Glomerular endothelial cell (primary cell): ENCODE results near the gene DISC1. TPM values are rescaled to one million over a fixed set of nuclear protein-coding genes. Genes with fewer than 3 reads are reported as not detected.
"Not testable (repeated sequence)": the region's sequence is repeated elsewhere in the genome, so short reads cannot be mapped to it uniquely, and the experiment has no call there.

ENCODE experiments used
- DNase-seq: peaks from one replicate; pipeline ENCODE4 v3.0.0-alpha.2; 2011; ENCODE audit warnings: low read depth, low spot score; ENCODE audit errors: extremely low read depth
- total RNA-seq: library from RNA; depleted of rRNA; stranded (reverse); fragments of >200 nt; gene quantifications from 2 replicates; pipeline ENCODE4 v1.2.3, GENCODE V29; 2015

DISC1 gene
- total RNA-seq, 1 donor from 2014 or later, result 36.7 TPM

- DNase-seq, result no peak
These were observed 135.4 kb downstream of the DISC1 start for GRCh38 chr1:231761747-231762541.

- no peak for DNase-seq
These were observed 136.9 kb downstream of the DISC1 start for GRCh38 chr1:231763456-231763855.

DNA sequence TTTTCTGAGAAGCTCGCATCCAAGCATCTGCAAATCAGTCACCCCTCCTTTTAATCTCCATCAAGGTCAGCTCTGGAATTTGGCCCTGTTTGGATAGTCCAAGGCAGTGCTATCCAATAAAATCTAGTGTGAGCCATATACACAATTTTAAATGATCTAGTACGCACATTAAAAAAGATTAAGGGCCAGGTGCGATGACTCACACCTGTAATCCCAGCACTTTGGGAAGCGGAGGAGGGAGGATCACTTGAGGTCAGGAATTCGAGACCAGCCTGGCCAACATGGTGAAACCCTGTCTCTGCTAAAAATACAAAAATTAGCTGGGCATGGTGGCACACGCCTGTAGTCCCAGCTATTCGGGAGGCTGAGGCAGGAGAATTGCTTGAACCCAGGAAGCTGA lies 139.2 kb downstream of the DISC1 start:
- not testable (repeated sequence) for DNase-seq

DNA sequence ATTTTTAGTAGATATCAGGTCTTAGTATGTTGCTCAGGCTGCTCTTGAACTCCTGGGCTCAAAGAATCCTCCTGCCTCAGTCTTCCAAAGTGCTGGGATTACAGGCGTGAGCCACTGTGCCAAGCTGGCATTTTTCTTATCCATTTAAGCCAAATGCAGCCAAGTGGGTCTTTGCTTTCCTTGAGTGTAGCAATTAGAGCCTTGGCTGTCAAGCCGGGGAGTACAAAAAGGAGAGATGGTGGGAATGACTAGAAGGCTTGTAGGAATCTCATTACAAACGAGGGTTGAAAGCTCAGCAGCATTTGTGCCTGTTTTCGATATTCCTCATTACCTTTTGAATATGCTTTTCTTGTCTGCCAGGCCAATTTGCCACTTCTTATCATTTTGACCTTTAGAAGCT lies 140.9 kb downstream of the DISC1 start:
- no peak for DNase-seq

DNA sequence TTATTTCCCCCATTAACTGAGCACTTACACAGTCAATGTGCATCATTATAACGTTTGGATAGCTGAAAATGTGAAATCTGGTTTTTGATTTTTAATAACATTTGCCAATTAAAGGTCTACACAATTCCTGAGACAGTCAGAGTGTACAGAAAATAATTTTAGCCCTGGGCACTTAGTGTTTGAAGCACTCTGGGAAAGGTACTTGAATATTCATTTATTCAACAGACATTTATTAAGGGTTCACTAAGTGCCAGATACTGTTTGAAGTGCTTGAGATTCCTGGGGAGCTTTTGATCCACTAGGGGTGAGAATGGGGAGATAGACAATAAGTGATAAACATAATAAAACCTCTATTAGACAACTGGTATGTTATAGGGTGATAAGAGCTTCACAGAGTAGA lies 141.8 kb downstream of the DISC1 start:
- DNase-seq, result no peak

- no peak for DNase-seq
These were observed 144.1 kb downstream of the DISC1 start for GRCh38 chr1:231770506-231771175.

- no peak for DNase-seq
These were observed 148.2 kb downstream of the DISC1 start for GRCh38 chr1:231774719-231775335.

DNA sequence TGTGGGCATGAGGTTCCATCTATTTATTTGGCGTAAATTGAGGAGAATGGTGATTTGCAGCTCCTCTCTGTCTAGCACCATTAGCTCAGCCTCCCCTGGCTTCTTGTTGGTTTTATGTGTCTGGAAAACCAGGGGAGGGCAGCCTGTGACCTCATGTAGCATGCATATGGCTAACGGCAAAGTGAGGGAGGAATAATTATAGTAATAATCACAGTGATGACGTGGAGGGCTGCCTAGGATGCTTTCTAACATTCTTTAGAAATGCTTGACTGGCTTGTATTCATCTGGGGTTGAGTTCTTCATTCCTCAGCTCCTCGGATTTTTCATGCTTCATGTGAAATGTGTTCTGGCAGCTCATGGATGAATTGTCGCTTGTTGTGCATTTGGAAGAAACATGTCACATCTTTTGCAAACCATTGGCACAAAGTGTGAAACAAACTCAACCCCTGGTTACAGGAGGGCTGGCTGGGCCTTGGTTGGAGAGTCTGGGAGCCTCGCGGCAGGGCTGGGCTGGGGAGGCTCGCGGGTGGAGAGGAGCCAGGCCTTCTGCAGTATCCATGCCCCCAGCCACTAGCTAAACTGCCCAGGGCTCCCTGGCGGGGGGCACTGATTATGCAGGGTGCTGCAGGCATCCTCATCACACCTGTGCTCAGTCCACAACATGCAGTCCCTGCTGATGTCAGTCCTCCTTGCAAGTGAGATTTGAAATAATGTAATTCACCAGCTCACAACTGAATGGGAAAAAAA lies 149.6 kb downstream of the DISC1 start:
- no peak for DNase-seq

DNA sequence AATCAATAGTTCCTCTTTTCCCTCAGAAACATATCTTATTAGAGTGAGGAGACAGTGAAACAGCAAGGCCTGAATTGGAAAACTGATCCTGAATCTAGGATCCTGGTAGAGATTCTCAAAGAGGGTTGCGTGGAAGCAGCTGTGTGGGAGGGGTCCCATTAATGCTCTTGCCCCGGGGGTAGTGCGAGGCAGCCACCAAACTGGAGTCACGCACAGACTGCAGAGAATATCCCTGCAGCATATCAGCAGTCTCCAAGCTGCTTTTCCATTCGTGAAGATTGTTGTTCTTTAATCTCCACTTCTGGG lies 150.1 kb downstream of the DISC1 start:
- no peak for DNase-seq

- no peak for DNase-seq
These were observed 151.6 kb downstream of the DISC1 start for GRCh38 chr1:231778009-231778719.

GRCh38 chr1:231779081-231779480 lies 152.5 kb downstream of the DISC1 start:
- no peak for DNase-seq

- DNase-seq, result peak; percentile 45
These were observed 155.3 kb downstream of the DISC1 start for GRCh38 chr1:231781892-231782291.

DNA sequence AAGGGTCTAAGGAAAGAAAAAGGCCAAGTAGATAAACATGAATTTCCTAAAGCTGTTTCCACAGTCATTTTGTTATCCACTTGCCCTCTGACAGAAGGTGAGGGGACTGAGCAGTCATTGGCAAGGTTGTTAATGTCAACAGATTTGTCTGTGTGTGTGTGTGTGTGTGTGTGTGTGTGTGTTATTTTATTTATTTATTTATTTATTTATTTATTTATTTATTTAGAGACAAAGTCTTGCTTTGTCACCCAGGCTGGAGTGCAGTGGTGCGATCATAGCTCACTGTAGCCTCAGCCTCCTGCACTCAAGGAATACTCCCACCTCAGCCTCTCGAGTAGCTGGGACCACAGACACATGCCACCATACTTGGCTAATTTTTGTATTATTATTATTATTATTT lies 158.5 kb downstream of the DISC1 start:
- not testable (repeated sequence) for DNase-seq

DNA sequence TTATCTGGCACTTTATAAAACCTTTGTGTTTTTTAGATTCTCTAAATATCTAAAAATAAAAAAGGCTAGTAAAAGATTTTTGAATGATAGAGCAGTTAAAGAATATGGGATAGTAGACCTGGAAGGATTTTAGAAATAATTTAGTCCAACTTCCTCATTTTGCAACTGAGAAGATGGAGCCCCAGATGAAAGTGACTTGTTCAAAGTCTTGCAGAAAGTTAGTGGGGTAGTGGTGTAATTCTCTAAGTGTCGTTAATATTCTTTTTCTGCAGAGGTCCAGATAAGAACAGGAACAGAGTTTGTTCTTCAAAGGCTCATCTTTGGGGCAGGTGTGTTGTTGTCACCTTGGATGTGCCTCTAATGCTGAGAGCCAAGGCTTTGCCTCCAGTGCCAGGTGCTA lies 159.5 kb downstream of the DISC1 start:
- no peak for DNase-seq

DNA sequence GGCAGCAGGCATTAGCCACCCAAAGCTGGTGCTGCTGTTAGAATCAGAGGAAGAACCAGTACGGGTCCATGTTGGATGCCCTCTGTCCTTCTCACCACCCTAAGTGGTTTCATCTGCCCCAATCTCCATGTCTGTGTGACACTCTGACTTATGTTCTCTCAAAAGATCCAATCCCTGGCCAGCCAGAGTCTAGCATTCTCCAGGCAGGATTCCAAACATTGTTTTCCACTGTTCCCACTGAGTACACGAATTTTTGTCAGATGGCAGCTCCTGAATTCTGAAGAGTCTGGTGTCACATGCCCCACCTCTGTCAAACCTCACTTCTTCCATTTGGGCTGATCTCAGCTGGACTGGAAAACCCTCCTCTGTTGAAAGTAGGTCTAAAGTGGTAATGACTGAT lies 166.0 kb downstream of the DISC1 start:
- DNase-seq, result no peak

DNA sequence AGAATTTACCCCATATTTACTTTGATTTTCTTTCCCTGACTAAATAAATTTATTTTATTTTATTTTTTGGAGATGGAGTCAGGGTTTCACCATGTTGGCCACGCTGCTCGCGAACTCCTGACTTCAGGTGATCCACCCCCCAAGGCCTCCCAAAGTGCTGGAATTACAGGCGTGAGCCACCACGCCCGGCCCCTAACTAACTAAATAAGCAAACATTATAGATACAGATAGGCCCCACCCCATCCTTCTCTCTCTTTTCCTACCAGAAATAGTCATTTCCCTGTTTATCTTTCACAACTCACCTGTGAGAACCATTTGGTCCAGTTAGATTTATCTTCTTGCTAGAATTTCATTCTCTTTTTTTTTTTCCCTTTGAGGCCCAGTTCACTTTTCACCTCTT lies 167.3 kb downstream of the DISC1 start:
- DNase-seq, result no peak

GRCh38 chr1:231796141-231796540 lies 169.6 kb downstream of the DISC1 start:
- DNase-seq, result no peak

DNA sequence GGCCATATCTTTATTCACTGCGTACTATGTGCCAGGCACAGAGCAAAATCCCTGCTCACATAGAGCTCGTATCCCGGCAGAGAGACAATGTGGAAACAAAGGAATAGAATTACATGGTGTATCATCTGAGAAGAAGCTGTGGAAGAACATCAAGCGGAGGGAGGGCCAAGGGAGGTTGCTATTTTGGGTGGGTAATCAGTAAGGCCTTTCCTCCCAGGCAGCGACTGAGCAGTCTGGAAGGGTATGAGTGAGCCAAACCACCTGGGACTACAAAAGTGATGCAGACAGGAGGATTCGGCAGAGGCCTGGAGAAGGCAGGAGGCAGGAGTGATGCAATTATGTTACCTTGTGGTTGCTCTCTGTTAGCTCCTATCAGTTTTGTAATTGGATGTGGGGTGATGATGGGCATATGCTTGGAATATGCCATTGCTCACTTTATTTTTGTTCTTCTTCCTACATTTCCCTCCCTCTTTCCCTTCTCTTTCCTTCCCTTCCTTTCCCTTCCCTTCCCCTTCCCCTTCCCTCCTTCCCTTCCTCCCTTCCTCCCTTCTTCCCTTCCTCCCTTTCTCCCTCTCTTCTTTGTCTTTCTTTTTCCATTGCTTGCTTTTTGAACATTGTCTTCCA lies 172.9 kb downstream of the DISC1 start:
- no peak for DNase-seq

DNA sequence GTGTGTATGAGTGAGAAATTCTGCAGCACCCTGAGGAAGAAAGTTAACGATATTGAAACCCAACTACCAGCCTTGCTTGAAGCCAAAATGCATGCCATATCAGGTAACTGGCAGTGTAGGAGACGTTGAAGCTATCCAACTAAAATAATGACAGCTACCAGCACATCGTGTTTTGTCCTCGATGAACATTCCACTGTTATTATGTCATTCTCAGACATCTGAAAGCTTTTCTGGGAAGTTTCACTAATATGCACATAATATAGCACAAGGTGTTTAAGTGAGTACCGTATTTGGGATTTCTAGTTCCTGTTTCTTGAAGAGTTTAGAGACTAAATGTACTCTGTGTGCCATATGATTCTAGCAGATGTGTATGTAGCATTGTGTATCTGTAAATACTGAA lies 173.5 kb downstream of the DISC1 start:
- no peak for DNase-seq

DNA sequence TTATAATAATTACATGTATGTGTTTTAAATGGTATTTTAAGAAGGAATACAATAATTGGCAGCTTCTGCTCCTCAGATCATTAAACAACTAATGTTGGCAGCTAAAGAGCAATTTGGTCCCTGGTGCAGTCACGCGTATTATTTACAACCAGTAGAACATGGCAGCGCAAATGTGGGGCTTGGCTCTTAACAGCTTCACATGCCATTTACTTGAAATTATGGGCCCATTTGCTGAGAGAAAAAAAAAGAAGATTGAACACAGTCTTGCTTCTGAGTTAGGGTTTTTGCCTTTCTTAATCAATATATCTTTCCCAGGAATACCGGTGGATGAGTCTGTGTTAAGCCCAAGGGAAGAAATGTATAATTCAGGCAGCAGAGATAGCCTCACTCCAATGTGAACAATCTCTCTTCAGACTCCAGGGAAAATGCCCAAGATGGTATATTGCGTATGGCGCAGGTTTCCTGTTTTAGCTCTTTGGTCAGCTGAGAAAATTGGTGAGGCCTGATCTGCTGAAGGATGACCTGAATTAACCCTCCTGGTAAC lies 174.5 kb downstream of the DISC1 start:
- DNase-seq, result no peak
